ENCODE measurements around the gene UBAP2. TPM values are rescaled to one million over a fixed set of nuclear protein-coding genes. Genes with fewer than 3 reads are reported as not detected.

The UBAP2 gene
- total RNA-seq, 1 donor from 2014 or later = 40.4 TPM

Other genes starting within 250 kb of the UBAP2 start
- 13.7 and 39.7 TPM in 2 replicates for gene UBE2R2, start 231.7 kb downstream of the UBAP2 start, total RNA-seq
- 30.9 and 45.2 TPM in 2 replicates for gene DCAF12, start 77.8 kb upstream of the UBAP2 start, total RNA-seq
- gene UBAP1, start 130.2 kb upstream of the UBAP2 start, total RNA-seq = 48.6 and 83.0 TPM in 2 replicates